Astrocyte (in vitro differentiated cells and primary cell): Measurements from ENCODE around the gene FMN2.

Experiments used
- CTCF ChIP-seq: IDR thresholded peaks from 2 replicates; pipeline ENCODE4 v1.5.1; 2011; ENCODE audit warnings: low read depth, mild to moderate bottlenecking, inconsistent platforms, low read length, moderate library complexity; ENCODE audit not compliant: insufficient read depth
- EZH2 ChIP-seq: IDR thresholded peaks from 2 replicates; pipeline ENCODE4 v1.6.1; 2012; ENCODE audit warnings: mild to moderate bottlenecking, low read length, inconsistent platforms; ENCODE audit not compliant: insufficient read depth

GRCh38 chr1:240199758-240200645 is 108.3 kb downstream of the FMN2 start:
- no peak for TF ChIP-seq EZH2
- TF ChIP-seq CTCF, result no peak
